CD4-positive, alpha-beta T cell treated with Interferon alpha-2 for 1 hour (primary cell): Measurements from ENCODE around the gene TTC32.

Source experiments
- DNase-seq, 2 donors: peaks; one replicate each; pipeline ENCODE4 v3.0.0-alpha.2; 2020 to 2022

Gene TTC32

DNA sequence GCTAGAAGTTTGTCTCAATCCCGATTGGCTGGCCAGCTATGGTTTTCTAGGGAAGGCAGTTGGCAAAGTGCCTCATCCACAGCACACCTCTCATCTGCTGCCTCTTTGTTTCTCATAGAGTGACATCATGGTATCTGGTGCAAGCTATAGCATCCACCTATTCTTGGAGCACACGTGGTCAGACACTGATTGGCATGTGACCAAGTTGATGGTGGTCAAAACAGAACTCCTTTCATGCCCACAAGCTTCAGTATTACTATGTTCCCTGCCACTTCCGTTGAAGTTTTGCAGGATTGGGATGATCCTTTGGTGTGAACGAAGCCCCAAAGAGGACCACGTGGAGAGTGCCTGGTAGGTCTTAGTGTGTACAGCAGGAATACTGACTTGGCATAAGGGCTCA is 28.8 kb downstream of the TTC32 start:
- no peak for DNase-seq

DNA sequence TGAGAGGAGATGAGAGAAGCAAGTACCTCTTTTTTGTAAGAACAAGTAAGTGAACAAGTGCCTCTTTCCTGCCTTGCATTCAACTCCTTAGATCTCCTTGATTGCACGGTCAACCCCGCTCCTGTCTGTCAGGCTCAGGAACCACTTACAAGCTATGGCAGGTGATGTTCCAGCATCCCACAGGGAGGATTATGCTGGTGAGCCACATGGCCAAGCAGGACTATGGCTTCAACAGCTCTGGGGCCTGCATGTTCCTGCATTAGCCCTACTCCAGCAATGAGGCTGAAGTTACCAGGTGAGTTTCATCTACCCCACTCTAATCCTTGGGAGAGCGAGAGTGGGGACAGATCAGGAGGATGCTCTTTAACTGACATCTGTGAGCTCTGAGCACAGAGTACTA is 29.5 kb downstream of the TTC32 start:
- no peak for DNase-seq

GRCh38 chr2:19871836-19872235 is 29.9 kb downstream of the TTC32 start:
- no peak for DNase-seq

DNA sequence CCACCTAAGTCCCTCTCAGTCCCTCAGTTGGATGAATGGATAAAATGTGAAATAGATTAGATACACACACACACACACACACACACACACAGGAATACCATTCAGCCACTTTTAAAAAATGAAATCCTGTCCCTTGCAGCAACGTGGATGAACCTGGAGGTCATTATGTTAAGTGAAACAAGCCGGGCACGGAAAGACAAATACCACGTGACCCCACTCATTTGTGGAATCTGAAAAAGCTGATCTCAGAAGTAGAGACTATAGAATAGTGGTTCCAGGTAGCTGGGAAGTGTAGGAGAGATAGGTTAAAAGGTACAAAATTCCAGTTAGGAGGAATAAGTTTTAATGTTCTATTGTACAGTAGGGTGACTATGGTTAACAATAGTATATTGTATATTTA is 31.0 kb downstream of the TTC32 start:
- no peak for DNase-seq

DNA sequence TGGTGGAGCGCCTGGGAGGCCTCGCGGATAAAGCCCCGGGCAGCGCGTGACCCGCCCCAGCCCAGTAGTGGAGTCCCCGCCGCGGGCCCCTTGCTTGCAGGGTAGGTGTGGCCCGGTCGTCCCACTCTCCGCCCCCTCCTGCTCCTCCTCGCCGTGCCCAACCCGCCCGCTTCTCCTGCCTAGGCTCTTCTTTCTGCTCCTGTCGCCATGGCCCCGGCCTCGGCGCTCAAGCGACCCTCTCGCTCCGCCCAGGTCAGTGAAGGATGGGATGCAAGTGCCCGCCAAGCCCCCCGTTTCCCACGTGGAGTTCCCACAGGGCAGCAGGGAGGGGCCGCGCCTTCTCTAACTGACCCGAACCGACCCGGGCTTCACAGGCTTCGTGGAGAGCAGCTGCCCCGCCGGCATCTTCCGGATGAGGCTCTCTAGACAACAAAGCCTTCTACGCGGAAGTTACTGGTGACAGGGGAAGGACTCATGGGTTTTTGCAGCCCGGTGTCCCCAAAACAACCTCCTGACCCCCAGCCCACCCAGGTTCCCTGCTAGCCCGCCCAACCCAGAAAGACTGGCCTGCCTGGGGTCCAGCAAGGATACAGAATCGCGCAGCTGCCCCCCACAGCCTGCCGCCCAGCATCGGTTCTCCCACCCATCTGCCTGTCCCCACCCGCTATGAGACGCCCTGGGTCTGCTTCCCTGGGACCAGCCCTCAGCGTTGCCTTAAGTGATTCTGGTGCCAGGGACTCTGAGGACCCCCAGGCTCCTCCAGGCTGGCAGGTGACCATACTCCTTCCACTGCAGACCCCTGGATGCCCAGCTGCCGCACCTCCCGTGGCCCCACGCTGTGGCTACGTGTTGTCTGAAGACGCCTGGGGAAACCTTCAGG is 32.8 kb downstream of the TTC32 start:
- DNase-seq: peak; percentile 58 to 67

DNA sequence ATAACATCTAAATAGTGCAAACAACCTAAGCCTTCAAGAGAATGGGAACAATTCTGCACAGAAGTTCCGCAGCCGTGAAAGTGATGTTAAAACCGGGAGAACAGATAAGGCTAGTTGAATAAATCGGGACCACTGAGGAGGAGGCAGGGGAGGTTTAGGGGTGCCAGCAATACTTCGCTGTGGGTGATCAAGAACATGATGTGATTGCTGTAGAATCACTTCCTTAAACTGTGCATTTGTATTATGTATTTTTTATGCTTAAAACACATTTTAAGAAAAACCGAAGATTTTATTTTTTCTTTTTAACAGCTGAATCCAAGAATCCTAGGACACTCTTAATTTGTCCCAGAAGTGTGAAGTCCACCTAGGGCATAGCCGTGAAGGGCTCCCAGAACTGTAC is 33.6 kb downstream of the TTC32 start:
- DNase-seq: no peak

DNA sequence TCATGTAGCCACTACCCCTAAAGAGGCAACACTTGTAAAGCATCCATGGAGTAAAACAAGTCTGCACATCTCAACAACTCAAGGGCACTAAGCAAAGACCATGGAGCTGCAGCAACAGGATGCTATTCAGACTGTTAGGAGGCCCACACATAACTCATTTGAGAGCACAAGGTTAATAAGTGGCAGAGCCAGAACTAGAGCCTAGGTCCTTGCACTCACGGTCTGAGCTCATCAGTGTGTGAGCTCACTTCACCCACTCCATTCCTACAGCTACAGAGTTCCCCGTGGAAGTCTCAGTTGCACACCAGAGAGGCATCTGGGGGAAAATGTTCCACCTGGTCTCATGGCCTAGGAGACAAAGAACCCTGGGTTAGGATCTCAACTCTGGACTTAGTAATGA is 35.0 kb downstream of the TTC32 start:
- no peak for DNase-seq

DNA sequence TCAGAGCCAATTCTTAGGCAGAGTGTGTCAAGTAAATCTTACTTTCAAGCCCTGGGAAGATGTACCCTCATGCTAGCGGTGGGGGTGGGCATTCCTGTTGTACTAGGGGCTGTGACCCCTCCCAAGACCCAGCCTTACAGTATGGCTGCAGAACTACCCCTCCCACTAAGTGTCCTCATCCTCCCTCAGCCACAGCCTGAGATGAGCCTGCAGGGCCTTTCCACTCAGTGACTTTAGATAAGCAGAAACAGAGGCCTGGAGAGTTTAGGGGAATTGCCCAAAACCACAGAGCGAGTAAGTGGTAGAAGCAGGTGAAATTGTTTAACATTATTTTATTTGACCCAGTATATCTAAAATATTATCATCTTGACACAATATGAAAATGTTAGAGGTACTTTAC is 36.6 kb downstream of the TTC32 start:
- DNase-seq: no peak

- DNase-seq: no peak
Observed at GRCh38 chr2:19864381-19864780, 37.4 kb downstream of the TTC32 start.

DNA sequence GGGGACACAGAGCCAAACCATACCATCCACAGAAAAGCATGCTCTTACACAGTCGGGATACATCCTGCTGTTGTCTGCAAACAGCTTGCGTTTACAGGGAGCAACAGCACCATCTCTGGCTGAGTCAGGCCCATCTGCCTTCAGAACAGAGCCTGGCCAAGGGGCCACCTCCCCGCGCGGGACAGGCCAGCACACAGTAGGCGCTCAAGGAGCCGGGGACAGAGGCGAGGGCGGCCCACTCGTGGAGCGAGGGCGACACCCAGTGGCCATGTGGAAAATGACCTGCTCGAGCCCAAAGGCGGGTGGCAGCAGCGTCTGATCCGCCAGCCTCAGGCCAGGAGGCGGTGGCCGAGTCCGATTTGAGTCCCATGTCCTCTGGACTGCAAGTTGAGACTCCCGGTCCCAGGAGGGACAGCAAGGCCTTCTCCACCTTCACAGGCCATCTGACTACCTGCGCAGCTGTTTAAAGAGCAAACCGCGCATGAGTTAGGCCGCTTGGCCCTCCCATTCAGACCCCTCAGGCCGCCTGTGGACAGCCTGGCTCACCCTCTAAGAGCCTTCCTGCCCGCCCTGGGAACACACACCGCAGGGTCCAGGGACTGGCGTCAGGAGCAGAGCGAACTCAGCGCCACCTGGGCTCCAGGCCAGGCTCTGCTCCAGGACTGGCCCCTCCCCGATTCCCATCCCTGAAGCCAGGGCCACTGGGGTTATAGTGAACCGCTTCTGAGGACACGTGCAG is 38.3 kb downstream of the TTC32 start:
- DNase-seq: peak; percentile 64 to 73

DNA sequence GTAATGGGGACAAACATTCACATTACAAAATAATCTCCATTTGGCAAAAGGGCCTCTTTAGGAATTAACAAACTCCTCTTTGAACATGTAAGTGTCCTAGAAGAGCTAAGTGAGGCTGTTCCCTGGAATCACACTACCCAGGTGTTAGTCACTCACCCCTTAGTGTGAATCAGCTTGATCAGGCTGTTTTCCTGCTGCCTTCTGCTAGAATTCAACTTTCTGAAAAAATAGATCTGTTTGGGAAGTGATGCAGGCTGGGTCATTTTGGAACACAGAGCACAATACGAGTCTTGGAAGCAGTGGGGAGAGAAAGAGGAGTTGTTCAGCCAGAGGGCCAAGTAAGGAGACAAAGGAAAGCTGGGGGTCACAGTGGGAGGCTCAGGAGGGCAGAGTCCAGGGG is 40.0 kb downstream of the TTC32 start:
- DNase-seq: no peak

- DNase-seq: no peak
Observed at GRCh38 chr2:19860022-19860421, 41.8 kb downstream of the TTC32 start.

DNA sequence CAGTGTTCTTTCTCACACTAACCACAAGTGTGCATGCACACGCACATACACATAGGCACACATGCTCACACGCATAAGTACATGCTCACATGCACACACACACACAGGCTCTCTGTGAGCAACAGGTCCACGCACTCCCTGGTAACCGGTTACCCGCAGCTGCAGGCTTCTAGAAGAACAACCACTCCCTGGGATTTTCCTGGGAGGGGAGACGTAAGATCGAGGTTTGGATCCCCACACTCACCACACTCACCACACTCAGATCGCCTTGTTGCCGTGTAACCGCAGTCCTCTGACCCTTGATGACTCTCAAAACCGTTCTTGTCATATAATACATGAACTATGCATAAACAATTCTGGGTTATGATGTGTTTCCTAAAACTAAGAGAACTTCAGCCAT is 42.2 kb downstream of the TTC32 start:
- DNase-seq: no peak

DNA sequence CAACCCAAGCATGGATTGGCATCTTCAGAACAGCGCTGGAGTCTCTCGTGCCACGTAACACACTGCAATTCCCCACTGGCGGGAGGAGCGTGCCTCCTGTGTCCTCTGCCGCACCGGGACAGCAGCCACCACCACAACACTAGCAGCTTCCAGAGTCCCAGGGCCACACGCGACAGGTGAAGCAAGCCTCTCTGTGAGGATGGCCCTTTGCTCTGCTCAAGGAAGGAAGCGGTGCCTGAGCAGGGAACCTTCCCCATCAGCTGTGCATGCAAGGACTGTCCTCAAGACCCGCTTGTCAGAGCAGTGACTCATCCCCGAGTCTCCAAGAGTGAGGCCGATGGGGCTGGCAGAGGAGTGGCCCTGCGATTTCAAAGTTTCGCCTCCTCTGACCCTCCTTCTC is 44.0 kb downstream of the TTC32 start:
- DNase-seq: no peak

DNA sequence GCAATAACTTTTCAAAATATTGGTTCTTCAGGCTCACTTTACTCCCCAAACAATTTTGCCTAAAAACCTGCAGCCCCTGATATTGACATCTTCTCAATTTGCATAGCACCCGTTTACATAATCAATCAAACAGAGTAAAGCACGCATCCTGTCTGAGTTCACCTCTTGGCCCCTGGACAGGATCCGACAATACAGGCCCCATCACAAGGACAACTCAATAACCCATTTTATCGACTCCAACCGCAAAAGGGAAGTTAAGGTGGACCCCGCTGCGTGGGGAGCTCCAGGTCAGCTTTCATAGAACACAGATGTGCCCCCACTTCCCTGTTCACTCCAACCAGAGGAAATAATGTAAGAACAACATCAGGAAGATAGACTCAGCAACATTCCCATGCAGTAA is 44.7 kb downstream of the TTC32 start:
- DNase-seq: no peak

DNA sequence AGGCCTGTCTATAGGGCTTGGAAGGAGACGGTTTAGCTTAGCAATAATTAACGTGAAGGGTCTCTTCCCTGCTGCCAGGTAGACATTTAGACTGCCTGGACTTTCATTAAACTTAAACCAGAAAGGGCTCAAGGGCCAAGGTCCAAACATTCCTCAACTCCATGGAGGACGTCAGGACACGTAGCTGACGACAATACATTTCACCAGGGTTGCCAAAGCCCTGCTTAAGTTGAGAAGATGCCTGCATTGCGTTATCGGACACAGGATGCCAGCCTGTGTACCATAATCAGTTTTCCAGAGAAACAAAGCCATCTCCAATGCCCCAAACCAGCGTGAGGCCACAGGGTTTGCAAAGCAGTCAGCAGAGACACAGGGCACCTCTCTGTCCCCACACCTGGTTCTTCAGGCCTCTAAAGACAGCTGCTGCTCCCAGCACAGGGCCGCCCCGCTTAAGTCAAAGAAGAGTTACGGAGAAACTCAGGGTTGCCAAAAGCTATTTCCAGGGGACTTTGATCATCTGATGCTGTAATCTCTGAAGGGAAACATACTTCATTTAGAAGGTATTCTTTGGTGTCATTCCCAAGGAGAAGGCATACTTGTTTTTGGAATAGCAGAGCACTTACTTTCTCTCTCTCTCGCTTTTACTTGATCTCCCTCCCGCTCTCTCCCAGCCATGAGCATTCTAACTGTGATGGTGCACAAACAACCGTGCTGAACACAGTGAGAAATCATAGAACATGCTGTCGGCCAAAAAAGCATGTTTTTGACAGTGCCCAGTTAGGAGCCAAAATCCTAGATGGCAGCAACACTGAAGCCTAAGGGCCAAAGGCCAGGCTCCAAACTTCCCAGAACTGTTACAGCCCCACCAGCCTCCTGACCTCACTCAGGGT is 46.0 kb downstream of the TTC32 start:
- no peak for DNase-seq

DNA sequence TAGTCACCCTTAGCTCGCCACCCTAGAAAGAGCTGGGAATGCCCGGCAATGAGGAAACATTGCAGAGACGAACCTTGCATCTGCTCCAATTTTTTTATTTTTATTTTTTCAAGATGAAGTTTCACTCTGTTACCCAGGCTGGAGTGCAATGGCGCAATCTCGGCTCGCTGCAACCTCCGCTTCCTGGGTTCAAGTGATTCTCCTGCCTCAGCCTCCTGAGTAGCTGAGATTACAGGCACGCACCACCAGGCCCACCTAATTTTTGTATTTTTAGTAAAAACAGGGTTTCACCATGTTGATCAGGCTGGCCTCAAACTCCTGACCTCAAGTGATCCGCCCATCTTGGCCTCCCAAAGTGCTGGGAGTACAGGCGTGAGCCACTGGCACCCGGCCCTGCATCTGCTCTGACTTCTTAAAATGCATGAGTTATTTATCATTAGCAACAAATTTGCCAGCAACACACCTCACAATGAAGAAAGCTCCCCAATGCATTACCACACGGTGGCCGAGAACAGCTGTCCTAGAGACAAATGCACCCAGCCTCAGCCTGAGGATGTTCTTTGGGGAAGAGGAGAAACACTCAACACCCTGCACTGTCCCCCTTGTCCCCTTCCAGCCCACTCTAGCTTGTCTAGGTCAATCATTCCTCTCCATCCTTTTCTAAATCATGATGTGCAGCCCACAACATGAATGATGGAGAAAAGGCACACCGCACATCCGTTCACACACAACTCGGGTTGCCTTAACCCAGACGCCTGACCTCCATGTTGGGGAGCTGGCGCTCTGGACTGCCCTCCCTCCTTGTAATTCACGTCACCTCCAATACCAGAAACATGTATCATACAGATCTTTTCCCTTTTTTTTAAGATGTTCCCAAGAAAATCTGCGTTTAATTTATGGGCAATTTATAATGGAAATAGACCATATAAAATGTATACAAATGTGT is 46.9 kb downstream of the TTC32 start:
- no peak for DNase-seq

- no peak for DNase-seq
Observed at GRCh38 chr2:19851116-19851695, 50.6 kb downstream of the TTC32 start.

DNA sequence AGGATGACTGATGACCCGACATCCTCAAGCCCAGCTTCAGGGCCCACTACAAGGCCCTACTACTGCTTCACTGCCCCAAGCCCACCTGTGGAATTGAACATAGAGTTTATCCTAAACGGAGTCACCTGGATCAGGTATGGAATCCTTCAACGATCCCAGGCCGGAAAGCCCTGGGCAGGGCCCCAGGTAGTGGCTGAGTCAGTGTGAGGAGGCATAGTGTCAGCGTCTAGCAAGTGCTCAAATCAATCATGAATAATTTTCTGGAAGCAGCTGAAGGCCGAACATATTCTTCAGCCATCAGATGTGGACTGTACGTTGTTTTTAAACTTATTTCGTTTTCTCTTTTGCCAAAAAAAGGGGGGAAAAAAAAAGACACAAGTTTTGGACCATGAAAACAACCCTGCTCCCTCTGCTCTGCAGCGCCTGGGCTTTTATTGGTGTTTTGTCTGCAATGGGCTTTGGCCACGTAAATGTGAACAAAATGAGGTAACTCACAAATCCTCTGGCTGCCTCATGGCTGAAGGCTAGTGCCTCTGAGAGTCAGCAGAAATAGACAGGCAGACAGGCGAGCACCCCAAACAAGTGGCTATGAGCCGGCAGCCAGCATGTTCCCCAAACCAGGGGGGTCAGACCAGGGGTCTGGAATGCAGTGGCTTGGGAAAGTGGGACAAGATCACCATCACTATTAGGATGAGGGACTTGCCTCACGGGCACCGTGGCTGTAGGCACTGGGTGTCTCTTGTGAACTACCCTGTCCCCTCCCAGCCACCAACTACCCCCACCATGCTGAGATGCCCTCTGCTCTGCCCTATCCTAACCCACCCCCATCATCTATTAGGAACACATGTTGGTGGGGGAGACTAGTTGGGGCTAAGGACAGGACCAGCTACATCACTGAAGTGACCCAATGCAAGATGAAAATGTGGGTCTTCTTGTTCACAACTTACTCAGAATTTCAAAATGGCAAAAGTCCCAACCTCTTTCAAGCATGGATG is 51.4 kb downstream of the TTC32 start:
- no peak for DNase-seq

DNA sequence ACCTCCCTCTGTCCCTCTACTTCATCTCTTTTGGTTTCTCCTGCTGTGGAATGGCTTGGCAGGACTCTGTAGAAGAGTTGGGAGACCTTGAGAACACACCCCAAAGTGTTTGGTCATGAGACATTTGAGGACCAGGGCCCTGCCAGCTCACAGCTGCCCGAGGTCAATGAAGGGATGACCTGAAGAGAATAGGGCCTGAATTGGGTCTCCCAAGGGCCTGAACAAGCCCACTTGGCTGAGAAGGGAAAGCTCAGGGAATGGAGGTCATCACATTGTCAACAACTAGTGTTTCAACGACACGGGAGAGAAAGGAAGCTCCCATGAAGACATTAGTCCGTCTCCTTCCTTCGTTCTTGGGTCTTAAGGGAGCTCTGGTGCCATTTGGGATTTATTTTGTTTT is 52.8 kb downstream of the TTC32 start:
- DNase-seq: no peak
